Hematopoietic multipotent progenitor cell (in vitro differentiated cells): ENCODE measurements around the gene HAUS1. TPM values are rescaled to one million over a fixed set of nuclear protein-coding genes. Genes with fewer than 3 reads are reported as not detected.

Experiments
- DNase-seq, 3 donors: peaks; one replicate each; pipeline ENCODE4 v3.0.0-alpha.2; 2011 to 2015; ENCODE audit warnings: low read depth in 2 of 3, low spot score in 2 of 3
- total RNA-seq: library from RNA; depleted of rRNA; stranded (reverse); fragments of >200 nt; gene quantifications from one replicate; pipeline ENCODE4 v1.2.3, GENCODE V29; 2012

The HAUS1 gene, protein sequence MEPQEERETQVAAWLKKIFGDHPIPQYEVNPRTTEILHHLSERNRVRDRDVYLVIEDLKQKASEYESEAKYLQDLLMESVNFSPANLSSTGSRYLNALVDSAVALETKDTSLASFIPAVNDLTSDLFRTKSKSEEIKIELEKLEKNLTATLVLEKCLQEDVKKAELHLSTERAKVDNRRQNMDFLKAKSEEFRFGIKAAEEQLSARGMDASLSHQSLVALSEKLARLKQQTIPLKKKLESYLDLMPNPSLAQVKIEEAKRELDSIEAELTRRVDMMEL
- 17.8 TPM for total RNA-seq

DNA sequence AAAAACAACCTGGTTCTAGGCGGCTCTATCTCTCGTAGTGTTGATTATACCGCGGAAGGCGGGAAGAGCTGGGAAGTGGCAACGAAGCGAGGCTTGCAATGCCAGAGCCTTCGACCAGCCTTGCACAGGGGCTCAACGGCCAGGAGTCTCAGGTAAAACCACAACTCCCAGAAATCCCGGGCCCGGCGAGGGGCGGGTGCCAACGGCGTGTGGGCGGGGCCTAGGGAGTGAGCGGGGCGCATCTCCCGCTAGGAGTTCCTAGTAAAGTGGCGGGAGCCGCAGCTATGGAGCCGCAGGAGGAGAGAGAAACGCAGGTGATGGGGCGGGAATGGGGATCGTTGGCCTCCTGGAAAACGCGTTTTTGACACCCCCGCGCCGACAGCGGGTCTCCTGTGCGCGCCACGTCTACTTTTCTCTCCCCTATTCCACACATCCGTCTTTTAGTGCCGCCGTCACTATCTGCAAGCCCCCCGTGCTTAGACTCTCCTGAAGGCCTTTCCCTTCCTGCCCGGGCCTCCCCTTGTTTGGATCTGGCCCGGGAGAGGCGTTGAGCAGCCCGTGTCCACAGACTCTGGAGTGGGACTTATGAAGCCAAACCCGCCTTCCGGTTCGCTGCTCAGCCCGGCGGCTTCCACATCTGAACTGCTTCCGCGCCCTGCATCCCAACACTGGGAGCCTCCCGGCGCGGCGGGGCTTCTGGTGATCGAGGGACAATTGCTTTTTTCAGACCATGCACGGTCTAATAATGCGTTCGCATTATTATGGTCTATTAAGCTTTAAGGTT is at the start of gene HAUS1:
Gene HAUS1 (plus strand): TSS at position 258 of the 784 bp plus-strand sequence. CDS start 27 bp downstream, at position 285.
- peak; percentile 31 to 73 (median 70) for DNase-seq

DNA sequence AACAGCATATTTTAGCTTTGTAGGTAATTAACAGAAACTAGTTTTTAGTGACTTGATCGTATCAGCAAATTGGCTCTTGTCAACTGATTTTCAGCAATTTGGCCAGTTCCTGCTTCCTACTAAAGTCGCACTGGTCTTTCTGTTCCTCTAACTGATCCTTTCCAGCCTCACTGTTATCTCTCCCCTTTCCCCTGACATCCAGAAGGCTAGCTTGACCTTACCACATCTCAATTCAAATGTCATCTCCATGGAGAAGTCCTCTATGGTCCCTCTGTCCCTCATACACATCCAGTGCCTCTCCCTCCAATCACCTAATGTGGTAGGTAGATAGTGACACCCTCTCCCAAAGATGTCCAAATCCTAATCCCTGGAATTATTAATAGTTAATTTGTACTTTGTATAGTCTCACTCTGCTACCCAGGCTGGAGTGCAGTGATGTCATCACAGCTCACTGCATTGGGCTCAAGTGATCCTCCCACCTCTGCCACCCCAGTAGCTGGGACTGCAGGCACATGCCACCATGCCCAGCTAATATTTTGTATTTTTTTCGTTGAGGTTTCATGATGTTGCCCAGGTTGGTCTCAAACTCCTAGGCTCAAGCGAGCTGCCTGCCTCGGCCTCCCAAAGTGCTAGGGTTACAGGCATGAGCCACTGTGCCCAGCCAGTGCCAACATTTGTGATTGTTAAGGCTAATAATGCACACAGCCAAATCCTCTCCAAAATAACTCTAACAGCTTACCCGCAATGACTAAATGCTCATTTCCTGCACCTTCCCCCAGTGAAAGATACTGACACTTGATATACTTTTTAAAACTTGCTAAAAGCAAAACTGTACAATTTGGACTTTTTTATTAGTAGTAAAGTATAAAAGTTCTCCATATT is 49.0 kb upstream of the HAUS1 start:
- peak in 2 of 3 donors; percentile 57 to 58 for DNase-seq

DNA sequence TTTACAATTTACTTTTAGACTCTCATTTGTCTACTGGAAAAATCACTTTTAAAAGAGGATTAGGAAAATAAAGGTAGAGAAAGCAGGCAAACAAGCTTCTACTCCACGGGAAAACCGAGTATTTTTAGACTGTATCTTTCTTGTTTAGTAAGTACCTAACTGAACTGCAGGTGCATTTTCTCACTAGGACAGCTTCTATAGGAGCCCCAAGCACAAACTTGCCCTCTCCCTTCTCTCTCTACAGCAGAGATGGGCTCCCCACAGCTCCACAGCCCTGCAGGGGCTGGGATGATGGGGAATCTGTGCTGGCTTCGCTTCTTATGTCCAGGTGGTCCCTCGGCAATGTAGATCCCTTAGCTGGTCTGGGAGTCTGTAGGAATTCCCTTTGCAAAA is 48.4 kb upstream of the HAUS1 start:
- no peak for DNase-seq

DNA sequence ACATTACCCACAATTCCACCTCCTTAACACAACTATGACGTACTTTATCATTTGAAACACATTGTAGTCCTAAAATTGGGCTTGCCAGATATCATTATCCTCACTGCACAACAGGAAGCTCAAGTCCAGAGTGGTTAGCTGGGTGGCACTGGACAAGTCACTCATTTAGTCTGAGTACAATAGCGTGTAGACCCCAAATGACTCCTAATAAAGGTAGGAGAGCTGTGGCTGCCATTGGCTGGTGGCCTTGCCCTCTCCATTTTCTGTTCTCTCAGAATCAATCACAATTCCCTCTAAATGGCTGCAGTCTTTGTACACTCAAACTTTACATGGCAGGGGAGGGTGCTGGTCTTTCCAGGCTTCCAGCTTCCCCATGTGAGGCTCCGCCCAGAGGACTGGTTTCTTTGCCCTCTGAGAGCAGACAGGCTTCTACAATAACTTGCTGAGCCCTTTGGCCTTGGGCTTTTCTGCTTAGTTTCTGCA is 43.8 kb upstream of the HAUS1 start:
- peak in 2 of 3 donors; percentile 70 to 85 for DNase-seq

DNA sequence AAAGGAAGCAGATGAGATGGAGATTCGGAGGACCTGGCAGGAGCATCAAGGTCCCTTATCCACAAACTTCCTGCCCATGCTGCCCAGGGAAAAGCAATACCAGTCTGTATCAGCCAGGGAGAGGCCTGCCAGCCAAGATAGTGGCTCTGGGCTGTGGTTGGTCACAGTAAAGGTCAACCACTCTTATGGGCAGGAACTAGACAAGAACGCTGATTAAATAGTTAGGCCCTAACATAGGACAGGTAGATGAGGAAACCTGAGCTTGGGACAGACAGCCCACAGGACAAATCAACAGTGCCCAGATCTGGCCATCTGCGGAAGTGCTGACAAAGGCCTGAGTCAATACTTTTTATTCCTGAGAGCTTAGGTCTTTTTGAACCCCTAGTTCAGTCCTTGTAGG is 42.8 kb upstream of the HAUS1 start:
- no peak for DNase-seq

DNA sequence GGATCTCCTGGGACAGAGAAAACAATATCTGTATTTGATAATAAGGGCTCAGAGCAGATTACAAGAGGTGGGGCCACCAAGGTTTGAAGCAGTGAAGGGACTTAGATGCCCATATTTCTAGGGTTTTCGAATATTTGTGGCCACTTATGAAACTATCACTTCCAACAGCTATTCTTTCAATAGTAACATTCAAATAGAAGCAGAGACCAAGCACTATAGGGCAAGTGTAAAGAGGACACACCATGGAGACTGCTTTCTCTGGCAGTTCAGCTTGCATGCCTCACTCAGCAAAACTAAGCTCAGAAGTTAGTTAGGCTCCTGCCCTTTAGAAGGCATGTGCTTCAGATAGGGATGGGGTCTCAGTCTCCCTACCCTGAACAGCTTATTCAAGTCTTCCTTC is 42.4 kb upstream of the HAUS1 start:
- DNase-seq, result no peak

DNA sequence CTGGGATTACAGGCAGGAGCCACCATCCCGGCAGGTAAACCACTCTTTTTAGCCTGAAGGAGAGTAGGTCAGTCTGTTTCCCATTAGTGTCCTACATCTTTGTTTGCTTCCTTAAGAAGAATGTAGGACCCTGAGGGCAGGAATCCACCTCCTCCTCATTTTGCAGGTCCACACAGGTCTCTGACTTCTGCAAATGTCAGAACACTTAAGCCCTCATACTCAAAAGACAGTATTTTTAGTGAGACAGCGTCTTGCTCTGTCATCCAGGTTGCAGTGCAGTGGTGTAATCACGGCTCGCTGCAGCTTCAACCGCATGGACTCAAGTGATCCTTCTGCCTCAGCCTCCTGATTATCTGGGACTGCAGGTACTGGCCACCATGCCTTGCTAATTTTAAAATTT is 41.4 kb upstream of the HAUS1 start:
- no peak for DNase-seq

DNA sequence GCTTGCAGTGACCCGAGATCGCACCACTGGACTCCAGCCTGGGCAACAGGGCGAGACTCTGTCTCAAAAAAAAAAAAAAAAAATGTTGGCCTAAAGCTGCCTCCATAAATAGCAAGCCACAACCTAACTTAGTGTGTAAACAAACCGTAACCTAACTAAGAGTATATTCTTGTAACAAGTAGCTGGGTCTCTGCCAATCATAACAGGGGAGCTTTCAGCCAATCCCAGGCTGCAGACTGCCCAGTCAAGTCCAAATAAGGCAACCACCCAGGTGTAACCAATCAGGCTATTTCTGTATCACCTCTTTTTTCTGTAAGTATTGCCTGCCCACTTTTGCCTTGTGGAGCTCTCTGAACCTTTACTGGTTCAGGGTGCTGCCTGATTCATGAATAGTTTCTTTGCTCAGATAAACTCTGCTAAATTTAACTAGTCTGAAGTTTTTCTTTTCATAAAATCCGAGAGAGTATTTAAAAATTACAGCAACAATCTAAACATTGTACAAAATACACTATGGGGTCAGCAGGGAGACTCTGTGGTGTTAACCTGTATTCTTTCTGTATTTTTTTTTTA is 36.7 kb upstream of the HAUS1 start:
- DNase-seq, result no peak

DNA sequence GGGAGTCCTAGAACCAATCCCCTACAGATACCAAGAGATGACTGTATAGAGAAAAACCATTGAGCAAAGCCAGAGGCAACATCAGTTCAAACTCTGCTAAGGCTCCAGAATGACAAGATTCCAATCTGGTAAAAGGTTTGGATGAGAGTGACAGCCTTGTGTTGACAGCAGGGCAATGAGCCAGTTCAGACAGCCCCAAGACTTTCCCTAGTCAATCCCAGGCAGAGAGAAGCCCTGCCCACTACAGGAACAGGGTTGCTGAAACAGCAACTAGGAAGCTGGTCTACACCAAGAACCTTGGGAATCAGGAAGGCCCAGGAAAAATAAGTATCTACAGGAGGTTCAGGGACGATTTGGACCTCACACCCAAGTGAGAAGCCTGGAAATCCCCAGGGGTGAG is 35.4 kb upstream of the HAUS1 start:
- DNase-seq, result no peak

DNA sequence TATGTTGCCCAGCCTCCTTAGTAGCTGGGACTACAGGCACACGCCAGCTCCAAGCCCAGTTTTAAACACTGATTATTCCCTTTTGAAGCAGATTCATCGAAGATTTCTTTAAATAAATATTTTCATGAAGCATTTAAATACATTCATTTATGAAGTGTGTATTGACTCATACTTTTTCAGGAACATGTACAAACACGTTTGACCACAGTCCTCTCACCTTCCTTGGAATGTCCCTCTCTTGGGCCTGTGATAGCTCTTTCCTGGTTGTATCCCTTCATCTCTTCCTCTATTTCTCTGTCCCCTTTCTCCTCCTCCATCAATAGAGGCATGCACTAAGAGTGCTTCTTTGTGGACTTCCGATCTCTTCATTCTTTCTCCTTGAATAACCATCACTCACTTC is 34.7 kb upstream of the HAUS1 start:
- DNase-seq, result no peak

DNA sequence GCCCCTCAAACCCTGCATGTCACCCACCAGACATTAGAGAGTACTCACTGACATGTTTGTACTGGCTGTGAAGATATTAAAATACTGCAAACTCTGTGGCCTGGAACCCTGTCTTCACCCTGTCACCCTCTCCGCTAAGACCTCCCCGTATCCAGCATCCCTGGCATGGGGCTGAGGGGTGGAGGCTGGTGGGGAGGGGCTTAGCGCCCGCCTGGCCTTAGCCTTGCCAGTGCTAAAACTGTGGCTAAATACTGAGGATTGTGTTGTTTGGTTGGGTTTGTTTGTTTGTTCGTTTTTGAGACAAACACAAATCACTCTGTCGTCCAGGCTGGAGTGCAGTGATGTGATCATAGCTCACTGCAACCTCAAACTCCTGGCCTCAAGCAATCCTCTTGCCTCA is 34.0 kb upstream of the HAUS1 start:
- no peak for DNase-seq

DNA sequence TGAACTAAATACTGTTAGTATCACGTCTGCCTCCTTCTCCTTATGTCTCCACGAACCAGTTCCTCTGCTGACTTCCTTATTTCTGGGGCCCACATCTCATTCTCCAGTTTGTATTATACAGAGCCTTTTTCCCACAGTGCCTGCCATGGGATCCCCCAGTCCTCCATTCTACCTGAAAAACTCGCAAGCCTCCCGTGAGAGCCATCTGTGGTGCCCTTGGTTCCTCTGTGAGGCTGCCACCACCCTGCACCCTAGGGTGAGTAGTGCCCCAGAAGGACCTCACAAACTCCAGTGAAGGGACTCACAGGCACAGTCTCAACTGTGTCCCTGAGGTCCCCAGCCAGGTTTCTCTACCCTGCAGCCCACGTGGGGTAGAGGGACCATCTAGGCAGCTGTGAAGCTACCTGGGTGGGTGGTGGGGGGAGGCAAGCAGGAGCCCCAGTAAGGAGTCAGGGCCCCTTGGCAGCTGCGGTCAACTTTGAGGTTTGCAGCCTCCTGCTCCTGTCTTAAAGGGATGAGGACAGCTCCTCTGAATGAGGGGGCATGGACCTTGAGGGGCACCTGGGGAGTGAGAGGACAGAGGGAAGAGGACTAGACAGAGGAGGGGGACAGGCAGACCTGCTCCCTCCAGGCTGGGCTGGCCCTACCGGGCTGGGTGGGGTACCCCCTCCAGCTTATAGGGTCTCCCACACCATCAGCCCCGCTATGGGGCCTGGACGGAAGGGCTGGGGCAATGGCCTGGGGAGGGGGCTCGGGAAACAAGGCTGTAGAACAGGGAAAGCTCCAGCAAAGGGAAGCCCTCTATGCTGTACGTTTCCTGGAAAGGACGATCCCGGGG is 33.2 kb upstream of the HAUS1 start:
- DNase-seq, result peak in 2 of 3 donors; percentile 37 to 55

DNA sequence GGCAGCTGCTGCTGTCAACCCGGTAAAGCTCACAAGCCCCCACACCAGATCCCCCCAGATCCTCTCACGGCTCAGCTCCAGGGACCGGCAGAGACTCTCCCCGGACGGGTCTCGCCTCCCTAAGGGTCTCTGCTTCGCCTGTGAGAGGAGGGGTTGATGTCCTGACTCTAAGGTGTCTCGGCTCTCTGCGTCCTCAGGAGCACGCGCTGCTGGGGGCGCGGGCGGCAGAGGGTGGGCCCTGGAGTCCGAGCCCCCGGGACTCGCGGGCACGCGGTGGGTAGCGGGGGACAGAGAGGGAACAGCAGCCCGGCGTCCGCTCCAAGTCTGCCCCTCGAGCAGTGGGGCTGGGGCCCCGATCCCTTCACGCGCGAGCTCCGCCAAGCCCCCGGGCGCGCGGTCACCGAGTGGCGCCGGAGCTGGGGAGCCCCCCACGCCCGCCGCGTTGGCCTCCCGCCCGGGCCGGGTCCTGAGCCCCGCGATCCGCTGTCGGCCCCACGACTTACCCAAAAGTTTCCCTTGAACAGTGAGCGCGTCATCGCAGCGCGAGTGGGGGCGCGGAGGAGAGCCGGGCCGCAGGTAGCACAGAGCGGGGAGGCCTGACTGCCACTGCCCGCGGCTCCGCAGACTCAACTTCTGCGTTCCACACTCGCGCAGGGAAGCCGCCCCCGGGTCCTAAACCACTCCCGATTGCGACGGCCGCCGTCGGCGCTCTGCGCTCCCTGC is 32.4 kb upstream of the HAUS1 start, which contains the start of gene PSTPIP2:
Gene PSTPIP2 (minus strand): TSS at position 608 of the 723 bp plus-strand sequence. CDS start 72 bp downstream, at position 536.
- peak in 2 of 3 donors; percentile 72 to 79 for DNase-seq

DNA sequence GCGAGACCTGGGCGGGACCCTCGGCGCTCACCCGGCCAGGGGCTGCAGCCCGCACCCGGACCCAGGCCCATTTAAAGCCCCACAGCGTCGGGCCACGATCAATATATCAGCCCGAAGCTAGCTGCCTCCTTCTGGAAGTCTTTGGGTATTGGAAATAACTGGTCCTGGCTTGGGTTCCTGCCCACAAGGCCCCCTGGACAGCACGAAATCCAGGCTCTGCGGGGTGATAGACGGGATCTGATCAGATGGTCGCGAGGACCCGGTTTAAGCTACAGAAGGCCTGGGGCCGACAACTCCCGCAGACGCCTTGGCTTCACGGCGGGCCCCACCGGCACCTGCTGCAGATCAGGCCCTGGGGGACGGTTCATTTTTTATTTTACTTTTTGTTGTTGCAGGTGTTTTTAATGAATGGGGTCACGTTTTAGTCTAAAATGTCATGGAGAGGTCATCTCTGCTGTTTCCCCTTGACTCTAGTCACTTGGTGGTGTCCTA is 31.8 kb upstream of the HAUS1 start:
- DNase-seq, result no peak

DNA sequence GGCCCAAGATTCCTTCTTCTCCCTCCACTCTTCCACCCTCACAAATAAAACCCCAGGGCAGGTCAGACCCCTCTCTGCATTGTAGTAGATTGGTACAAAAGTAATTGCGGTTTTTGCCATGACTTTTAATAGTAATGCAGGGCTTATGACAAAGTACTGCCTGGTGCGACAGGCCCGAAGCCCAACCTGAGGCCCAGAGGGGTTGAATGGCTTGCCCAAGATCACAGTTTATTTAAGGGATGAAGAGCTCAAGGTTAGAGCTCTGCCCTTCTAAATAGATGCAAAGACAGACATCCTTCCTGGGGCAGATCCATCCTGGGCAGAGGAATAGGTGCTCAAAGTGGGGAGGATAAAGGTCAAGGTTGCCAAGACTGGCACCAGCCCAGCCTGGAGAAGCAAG is 31.2 kb upstream of the HAUS1 start:
- DNase-seq, result no peak

DNA sequence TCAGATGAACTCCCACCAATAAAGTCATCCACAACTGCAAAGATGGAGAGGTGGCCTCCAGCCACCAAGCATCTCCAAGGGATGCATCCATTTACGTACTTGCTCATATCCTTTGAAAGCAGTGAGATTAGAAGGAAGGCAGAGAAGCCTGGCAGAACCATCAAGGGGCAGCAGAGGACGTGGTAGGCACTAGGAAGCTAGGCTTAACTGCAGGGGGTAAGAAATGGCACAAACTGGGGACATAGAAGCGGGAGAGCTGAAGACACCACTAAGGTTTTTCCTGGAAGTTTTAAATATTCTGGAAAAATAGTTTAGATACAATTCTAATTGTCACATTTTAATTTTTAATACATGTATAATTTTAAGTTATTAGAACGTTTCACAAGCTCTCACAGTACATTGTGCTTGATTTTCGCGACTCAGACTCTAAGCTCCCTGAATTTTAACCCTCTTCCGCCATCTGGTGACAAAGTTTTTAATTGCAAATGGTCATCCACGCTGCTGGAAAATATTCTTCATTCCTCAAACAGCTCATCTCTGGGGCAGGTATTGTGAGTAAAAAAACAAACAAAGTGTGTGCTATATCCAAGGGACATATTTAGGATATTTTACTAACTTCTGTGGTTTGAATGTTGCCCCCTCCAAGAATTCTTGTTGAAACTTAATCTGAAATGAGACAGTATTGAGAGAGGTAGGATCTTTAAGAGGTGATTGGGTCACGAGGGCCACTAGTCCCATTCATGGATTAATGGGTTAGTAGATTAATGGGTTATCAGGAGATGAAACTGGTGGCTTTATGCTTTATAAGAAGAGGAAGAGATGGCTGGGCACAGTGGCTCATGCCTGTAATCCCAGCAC is 30.5 kb upstream of the HAUS1 start:
- DNase-seq, result peak; percentile 53 to 89 (median 59)

DNA sequence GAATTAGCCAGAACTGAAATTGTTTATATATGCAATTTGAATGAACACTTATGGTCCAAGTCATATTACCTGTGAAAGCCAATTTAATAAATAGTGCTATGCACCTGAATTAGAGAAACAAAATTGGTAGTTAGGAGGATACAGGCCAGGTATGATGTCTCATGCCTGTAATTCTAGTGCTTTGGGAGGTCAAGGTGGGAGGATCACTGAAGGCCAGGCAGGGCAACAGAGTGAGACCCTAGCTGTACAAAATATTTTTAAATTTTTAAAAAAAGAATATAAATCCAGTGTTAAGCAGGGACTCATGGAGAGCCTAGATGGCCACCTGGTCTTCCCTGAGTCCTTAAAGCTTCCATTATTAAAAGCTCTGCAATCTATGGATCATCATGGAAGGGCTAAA is 24.8 kb upstream of the HAUS1 start:
- no peak for DNase-seq

DNA sequence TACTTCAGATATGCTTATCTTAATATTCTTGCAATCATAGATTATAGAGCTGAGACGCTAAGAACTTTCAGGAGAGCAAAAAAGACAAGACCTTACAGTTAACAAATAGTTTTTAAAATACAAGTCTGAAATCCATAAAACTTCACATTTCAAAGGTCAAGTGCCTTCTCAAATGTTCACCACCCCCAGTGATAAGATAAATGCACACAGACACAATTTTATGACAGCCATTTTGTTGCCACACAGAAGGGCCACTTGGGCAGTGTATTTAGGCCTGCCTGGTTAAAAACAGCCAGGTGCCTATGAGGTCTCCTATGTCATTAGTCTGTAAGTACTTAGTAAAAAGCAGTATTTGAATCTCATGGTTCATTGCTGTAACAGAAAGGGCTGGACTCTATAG is 24.0 kb upstream of the HAUS1 start:
- DNase-seq, result no peak
